CD4-positive, alpha-beta T cell treated with Interleukin-6 for 4 hours (primary cell): ENCODE measurements around the gene GFAP.

Source experiments
- DNase-seq: peaks from one replicate; pipeline ENCODE4 v3.0.0-alpha.2; 2020; ENCODE audit warnings: mixed read lengths

Gene GFAP

DNA sequence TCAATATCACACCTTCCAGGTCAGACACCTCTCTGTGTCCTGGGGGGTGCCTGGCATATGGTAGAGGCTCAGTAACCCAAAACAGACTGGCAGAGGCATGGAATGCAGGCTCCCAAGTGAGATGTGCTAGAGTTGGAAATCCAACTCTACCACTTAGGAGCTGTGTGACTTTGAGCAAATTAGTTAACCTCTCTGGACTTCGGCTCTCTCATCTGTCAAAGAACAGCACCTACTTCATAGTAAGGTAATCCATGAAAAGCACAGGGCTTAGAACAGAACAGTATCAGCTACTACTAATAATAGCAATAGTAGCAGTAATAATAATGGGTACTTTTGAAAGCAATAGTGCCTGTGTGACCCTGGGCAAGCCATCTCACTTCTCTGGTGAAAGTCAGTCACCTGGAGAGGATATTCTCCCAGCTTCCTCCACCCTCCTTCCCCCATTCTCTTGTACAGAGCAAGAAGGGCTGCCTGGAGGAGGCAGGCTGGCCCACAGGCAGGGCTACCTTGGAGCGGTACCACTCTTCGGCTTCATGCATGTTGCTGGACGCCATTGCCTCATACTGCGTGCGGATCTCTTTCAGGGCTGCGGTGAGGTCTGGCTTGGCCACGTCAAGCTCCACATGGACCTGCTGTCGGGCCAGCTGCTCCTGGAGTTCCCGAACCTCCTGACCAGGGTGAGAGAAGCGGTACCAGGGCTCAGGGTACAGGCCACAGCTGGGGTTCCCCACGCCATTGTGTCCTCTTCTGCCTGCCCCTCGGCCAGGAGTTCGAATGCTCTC, 2.3 kb downstream of the GFAP start:
- DNase-seq: no peak

DNA sequence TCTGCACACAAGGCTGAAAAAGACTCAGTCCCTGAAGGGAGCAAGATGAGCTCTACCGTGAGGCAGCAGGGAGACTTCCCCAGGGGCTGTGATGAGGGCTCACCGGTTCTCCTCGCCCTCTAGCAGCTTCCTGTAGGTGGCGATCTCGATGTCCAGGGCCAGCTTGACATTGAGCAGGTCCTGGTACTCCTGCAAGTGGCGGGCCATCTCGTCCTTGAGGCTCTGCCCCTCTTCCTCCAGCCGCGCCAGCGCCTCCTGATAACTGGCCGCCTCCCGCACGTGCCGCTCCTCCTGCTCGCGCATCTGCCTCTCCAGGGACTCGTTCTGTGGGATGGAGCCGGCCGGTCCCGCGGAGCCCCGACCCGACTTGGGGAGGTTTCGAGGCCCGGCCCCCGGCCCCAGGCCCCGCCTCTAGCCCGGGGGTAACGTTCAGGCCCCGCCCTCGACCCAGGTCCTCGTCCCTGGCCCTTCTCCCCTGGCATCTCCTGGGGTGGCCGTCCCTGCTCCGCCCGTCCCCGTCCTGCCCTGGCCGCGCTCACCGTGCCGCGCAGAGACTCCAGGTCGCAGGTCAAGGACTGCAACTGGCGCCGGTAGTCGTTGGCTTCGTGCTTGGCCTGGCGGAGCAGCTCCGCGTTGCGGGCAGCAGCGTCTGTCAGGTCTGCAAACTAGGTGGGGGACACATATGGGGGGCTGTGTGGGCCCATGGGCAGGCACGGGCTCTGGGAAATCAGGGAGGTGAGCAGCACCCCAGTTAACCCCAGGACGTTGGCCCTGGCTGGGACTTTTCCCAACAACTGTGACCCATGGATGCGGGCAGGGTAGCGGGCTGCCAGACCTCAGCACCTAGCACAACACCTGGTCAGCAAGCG, 3.9 kb downstream of the GFAP start:
- peak; percentile 61 for DNase-seq

DNA sequence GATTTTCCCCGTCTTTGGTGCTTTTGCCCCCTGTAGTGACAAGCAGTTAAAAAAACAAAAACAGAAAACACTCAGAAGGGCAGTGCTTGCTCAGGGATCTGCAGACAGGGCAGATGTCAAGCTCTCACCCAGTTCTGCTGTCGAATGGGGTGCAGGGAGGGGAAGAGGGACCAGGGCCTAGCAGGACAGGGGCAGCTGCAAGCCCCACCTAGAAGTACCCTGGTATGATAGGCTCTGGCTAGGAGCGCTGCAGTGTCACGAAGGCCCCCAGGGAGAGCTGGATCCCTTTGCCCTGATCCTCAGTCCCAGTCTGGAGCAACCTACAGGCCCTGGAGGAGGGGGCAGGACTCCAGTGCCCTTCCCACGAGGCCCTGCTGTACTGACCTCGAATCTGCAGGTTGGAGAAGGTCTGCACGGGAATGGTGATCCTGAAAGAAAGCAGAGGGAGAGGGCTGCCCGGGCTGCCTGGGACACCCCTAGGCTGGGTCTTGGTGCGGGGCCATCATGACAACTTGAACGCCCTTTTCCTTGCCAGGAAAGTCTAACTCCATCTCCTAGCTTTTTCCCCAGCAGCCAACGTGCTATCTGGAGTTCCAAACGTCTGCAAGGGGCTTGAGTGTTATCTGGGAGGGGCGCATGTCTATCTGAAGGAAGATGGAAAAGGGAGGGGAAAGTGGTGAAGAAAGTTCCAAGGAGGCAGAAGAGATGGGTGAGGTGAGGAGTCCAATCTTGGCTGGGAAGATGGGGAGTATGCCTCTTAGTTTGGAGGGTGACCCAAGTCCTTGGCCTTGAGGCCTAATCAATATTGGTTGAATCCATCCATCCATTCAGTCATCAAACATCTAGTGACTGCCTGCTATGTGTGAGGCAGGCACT, 4.8 kb downstream of the GFAP start:
- no peak for DNase-seq

DNA sequence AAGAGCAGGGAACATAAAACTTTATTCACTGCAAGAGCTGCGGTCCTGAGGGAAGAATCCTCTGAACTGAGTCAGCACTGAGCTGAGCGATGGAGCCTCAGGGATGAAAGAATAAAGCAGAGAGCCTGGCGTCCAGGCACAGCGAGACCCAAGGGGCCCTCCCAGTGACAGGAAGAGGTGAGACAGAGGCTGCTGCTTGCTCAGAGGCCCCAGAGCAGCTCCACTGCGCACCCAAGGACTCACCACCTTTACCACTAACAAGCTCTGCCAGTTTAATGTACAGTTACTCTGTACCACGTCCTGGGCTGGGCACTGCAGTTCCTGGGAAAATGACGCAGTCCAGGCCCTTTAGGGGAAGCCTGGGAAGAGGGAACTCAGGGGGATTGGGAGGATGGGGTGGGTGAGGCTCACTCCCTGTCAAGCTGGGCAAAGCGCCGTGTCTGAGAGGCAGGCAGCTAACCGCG, 5.6 kb downstream of the GFAP start:
- no peak for DNase-seq

DNA sequence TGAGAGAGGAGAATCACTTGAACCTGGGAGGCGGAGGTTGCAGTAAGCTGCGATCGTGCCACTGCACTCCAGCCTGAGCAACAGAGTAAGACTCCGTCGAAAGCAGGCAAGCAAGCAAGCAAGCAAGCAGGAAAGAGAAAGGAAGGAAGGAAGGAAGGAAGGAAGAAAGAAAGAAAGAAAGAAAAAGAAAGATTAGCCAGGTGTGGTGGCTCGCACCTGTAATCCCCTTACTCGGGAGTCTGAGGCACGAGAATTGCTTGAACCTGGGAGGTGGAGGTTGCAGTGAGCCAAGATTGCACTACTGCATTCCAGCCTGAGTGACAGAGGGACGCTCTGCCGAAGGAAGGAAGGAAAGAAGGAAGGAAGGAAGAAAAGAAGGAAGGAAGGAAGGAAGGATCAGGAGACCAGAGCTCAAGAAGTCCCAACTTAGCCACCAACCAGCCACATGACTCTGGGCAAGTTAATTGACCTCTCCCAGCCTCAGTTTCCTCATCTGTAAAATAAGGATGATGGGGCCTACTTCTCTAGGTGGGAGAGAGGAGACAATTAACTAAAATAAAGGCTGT, 6.5 kb downstream of the GFAP start:
- no peak for DNase-seq

DNA sequence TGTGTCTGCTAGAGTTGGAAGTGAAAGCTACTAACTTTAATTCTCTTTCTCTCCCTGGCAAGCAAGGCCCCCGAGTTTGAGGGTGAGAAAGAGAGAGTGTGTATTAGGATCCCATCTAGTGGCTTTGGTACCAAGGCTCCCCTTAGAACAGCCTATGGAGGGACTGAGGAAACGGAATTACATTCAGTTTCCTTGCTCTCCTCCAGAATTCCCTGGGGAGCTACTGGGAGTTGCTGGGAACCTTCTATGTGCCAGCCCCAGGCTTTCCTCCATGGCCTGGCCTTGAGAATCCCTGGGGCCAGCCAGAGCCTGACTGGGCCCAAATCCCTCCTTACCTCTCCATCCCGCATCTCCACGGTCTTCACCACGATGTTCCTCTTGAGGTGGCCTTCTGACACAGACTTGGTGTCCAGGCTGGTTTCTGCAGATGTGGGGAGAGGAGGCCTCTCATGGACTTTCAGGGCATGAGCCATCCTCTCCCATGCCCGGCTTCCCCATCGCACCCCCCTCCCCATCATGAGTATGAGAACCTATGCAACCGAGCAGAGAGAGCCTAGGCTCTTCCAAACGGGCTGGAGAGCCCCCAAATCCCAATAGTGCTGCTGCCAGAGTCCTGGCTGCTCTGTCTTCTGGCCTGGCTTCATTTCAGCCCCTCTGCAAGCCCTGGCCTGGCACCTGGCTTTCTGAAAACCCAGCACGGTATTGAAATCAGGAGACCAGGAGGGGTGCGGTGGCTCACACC, 7.4 kb downstream of the GFAP start:
- no peak for DNase-seq

DNA sequence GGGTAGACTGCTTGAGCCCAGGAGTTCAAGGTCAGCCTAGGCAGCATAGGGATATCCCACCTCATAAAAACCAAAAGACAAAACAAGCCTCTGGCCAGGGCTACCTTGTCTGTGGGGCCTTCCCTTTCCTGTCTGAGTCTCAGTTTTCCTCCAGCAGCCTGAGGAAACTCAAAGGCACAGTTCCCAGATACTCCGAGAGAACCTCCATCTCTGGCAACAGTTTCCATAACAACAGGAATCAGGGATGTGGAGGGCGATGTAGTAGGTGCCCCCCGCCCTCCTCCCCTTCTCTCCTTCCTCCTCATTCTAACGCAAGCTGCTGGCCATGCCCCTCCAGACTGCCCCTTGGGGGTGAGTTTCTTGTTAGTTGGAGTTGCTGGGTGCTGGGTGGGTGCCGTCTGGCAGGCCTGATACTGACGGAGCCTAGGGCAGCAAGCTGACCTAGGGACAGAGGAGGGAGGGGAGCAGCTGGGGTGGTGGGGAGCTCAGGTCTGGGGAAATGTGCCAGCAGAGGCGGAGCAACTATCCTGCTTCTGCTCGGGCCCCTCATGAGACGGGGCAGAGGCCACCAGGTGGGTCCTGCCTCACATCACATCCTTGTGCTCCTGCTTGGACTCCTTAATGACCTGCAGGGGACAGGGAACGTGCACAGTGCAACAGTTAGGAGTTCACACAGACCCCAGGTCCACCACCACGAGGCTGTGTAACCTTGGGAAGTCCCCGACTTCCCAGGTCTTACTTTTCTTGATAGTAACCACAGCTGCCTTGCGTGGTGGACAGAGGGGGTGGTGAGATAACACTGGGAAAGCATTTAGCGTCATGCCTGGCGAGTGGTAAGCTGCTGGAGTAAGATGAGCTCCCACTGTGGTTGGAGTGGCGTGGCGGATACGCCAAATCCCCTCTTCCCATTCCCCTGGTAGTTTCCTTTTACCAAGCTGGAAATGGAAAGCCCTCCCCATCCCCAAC, 8.3 kb downstream of the GFAP start:
- DNase-seq: no peak

DNA sequence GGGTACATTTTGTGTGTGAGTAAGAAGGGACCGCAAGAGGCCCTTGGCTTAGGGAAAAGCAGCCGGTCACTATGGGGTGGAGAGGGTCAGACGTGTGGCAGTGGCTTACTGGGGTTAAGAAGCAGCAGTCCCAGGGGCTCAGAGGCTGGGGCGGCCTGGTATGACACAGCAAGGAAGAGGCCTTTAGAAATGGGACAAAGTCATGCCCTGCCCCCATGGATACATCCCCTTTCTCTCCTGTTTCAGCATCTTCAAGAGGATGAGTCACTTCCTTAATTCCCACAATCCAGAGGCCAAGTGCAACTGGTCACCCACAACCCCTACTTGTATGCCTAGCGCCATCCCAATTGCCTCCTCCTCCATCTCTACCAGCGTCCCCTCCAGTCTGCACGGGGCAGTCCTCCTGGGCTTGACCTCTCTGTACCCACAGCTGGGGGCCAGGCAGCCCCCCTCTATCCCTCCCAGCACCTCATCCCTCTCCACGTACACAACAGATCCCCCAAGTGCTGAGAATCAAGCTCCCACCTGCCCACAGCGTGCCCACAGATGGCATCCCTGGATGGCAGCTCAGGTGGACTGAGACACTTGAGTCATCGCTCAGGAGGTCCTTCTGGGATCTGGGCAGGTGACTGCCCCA, 9.2 kb downstream of the GFAP start:
- no peak for DNase-seq

DNA sequence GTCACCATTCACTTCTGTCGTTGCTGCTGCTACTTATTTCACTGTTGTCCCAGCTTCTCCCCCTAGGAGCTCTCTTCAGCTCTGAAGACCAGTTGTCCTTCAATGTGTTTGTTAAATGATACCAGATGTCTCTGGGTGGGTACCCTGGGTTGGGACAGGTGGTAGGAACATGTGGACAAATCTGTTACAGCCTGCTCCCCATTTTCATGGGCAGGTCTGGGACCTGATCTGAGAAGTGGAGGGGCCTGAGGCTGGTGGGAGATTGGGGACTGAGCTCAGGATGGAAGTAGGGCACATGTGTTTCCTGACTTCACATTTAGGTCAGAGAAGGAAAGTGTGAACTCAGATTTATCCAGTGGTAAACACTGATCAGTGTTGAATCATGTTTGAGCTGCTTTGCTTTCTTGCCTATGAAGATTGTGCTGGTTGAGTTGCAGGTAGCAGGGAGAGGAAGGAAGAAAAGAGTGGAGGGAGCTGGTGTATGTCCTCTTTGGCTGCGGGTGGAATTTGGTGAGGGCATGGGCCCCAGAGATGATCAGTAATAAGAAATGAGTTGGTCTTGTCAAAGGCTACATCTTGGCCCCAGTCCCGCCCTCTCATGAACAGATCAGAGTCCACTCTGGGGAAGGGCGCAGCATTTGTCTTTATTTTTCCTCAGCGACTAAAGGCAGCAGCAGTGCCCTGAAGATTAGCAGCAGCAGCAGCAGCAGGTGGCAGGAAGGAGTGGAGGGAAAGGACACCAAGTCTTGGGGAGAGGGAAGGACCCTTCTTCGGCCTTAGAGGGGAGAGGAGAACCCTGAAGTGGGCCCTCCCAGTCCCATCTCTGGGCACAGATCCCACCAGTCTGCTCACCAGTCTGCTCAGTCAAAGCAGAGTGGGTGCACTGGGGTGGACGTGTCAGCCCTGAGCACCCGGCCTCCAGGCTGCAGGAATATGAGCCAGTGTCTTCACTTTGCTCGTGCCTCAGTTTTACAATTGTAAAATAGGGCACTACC, 10.0 kb downstream of the GFAP start:
- DNase-seq: no peak

DNA sequence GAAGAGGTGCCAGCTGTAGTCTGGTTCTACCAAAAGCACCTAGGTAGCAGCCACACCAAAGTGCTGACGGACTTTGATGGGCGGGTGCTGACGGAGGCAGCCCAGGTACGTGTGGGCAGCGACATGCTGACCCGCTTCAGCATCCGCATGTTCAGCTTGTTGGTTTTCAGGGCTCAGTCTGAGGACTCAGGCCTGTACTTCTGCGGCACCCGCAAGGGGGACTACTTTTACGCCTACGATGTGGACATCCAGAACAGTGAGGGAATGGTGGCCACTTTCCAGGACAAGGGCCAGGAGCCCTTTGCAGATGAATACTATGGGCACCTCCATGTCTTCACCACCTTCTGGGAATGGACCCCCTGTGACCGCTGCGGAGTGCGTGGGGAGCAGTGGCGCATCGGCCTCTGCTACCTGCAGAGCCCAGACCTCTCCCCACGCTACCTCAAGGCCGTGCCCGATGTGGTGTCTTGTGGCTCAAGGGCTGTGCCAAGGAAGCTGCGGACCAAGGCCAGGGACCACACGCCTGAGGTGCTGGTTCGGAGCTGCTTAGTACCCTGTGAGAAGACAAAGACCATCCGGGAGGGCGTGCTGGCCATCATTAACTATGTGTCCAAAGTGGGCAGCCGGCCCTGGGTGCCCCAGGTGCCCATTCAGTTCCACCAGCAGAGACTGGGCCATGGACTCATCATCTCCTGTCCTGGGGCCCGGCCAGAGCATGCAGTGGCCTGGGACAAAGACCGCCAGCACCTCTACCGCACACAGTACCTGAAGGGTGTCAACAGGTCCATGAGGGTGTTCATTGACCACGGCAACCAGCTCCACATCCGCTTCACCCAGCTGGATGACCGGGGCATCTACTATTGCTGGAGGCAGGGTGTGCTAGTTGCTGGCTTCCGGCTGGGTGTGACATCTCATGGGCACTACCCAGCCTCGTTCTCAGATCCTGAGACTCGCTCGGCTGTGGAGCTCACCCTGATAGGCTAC, 11.0 kb downstream of the GFAP start:
- DNase-seq: no peak

DNA sequence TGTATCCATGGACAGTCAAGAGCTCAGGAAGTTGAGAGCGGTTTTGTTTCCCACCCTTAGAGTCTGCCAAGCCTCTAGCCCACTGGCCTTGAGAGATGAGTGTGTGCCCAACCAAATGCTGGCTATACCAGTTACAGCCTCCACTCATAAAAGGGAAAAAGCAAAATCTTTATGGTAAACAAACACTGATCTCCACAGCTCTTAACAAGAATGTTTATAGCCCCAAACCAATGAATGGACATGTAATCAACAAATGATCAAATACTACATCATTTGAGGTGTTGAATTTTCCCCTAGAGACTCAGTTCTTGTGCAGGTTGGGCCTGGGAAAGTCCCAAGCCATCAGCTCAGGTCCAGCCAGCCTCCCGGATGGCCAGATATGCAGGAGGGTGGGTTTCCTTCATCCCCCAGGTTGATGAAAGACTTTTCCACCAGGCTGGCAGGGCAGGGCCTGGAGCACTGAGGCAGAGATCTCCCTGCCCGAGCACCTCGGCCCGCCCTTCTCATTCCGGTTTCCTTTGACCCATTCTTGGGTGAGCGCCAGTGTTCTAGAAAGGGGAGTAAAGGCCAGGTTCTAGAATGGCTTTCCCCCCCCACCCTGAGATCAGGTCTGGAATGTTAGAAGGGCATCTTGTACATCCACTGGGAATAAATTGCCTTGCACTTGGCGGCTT, 12.2 kb downstream of the GFAP start:
- no peak for DNase-seq

DNA sequence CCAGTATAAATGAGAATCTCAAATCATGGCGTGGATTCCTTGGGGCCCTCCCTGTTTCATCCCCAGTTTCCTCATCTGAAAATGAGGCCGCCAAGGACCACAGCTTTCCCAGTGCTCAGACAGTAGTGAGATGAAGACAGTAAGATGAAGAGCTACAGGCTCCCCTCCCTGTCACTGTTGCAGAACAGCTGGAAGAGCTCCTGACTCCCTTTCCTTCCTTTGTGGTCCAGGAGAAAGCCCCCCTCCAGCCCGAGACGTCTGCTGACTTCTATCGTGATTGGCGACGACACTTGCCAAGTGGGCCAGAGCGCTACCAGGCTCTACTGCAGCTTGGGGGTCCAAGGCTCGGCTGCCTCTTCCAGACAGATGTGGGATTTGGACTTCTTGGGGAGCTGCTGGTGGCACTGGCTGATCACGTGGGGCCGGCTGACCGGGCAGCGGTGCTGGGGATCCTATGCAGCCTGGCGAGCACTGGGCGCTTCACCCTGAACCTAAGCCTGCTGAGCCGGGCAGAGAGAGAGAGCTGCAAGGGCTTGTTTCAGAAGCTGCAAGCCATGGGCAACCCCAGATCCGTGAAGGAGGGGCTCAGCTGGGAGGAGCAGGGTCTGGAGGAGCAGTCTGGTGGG, 13.1 kb downstream of the GFAP start:
- no peak for DNase-seq

DNA sequence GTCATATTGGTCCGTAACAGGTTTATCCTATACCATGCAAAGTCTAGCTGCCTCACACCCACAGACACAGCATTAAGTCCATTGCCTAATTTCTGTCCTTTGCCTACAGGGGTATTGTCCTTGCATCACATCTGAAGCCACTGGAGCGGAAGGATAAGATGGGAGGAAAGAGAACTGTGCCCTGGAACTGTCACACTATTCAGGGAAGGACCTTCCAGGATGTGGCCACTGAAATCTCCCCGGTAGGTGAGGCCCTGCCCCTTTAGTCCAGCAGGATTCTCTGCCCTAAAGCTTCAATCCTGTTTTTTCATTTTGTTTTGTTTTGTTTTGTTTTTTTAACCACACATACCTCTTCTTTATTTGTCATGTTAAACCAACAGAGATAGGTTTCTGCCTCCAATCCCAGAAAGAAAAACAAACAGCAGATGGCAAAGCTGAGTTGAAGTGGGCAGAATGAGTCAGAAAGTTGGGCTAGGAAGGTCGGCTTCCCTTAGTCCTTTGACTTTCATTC, 13.8 kb downstream of the GFAP start:
- DNase-seq: no peak

DNA sequence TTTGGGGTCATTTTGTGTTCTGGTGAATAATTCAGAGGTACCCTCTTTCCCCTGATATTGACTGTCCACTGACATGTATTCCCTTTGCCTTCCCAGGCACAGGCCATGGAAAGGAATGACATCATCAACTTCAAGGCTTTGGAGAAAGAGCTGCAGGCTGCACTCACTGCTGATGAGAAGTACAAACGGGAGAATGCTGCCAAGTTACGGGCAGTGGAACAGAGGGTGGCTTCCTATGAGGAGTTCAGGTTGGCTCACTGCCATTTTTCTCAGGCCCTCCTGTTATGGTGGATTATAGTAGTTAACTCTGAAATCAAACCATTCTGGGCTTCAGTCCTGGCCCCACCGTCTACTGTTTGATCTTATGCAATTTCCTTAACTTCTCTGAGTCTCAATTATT, 14.4 kb downstream of the GFAP start:
- no peak for DNase-seq

DNA sequence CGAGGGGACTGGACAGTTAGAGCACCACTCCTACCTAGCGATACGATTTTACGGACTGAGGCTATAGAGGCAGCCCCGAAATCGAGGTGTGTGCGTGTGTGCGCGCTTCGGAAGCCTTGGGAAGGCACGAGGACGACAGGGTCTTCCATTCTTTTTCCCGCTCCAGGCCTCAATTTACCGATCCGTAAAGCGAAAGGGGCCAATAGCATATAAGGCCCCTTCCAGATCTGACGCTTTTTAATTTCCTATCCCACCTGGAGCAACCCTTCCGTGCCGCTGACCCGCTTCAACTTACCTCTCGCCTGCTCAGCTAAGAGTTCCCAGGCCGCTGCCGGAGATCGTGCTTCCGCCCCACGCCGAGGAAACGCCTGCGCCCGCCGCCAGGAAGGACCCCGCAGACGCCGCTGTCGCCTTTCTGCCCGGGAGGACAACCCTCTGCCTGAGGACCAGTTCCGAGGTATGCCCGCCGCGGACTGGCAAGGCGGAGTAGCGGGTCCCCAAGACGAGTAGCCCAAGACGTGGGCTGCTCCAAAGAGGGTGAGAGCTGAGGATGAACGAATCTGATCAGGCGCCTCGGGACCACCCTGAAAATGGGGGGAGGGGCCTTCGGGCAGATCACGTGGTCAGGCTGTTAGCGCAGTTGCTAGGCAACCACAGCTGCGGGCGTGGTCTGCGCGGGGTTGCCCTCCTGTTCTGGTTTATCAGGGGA, 16.1 kb downstream of the GFAP start, which contains the start of gene EFTUD2:
TSS of gene EFTUD2 (minus strand) at position 372 of the 709 bp plus-strand sequence. CDS start 4,924 bp downstream, outside the sequence.
- DNase-seq: peak; percentile 92

DNA sequence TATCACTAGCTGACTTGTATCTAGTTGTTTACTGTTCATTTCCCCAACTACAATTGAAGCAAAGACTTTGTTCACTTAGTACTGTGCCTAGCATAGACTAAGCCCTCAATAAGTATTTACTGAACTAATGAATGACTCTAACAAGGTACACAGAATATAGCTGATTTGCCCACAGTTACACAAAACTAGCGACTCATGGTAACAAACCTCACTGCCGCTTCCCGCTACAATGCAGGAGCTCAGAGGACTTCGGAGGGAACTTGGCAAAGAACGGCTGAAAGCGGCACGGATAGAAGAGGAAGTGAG, 16.6 kb downstream of the GFAP start:
- DNase-seq: no peak
